GM12874 (cell line): ENCODE measurements around the gene UGDH.

Experiments
- TF ChIP-seq, protein P1 (sequence below): IDR thresholded peaks from 2 replicates; pipeline ENCODE4 v1.5.1; 2011; ENCODE audit warnings: low read depth, mild to moderate bottlenecking, control low read depth, low read length, moderate library complexity; ENCODE audit not compliant: insufficient read depth

The UGDH gene

DNA sequence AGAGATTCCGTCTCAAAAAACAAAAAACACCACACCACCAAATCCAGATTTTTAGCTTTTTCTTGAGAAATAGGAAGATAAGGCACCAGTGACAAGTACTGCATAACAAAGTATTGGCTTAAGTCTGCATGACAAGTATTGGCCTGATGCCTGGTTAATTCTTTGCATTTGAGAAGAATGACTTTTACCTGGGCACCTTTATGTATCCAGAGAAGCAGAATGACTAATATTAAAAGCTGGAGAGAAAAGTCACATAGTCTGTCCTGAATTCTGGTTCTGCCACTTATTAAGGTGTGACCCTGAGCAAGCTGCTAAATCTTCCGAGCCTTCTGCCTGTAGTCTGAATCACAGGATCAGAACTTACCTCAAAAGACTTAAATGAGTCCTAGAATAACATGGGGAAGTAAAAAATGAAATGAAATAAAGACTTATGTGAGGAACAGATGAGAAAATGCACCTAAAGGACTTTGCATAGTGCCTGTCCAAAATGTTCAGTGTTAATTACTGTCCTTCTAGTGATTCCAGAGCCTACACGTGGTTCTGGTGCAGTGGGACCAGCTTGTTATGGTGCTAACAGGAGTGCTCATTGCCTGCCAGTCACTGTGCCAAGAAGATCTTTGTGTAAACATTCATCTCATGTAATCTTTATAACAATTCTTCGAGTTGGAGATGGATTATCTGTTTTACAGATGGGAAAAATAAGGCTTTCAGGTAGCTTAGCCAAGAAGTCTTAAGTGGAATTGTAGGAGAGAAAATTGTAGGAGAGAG is 31.6 kb downstream of the UGDH start:
- TF ChIP-seq, protein P1, sequence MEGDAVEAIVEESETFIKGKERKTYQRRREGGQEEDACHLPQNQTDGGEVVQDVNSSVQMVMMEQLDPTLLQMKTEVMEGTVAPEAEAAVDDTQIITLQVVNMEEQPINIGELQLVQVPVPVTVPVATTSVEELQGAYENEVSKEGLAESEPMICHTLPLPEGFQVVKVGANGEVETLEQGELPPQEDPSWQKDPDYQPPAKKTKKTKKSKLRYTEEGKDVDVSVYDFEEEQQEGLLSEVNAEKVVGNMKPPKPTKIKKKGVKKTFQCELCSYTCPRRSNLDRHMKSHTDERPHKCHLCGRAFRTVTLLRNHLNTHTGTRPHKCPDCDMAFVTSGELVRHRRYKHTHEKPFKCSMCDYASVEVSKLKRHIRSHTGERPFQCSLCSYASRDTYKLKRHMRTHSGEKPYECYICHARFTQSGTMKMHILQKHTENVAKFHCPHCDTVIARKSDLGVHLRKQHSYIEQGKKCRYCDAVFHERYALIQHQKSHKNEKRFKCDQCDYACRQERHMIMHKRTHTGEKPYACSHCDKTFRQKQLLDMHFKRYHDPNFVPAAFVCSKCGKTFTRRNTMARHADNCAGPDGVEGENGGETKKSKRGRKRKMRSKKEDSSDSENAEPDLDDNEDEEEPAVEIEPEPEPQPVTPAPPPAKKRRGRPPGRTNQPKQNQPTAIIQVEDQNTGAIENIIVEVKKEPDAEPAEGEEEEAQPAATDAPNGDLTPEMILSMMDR: no peak

DNA sequence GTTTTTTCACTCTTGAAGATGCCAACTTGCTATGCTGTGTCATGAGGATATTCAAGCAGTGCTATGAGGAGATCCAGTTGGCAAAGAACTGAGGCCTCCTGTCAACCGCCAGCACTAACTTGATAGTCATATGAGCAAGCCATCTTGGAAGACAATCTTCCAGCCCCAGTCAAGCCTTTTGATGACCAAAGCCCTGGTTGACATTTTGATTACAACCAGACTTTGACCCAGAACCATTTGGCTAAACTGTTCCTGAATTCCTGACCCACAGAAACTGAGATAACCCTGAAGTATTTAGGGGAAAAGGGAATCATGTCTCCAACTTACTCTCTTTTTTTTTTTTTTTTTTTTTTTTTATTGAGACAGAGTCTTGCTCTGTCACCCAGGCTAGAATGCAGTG is 32.9 kb downstream of the UGDH start:
- TF ChIP-seq, protein P1: no peak

DNA sequence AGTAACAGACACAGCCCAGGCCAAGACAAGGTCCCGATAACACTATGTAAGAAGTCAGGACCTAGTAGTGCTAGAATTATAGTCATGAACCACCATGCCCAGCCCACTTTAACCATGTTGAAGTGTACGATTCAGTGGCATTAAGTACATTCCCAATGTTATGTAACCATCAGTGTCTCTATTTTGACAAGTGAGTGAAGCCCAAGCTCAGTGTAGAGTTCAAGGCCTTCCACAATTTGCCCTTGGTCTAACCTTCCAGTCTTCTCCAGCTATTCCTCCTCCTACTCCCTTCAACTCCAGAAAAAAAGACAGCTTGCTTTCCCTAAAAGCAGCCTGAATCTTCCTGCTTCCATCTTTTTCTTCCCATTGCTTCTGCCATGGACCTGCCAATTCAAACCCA is 36.9 kb downstream of the UGDH start:
- TF ChIP-seq, protein P1: no peak

DNA sequence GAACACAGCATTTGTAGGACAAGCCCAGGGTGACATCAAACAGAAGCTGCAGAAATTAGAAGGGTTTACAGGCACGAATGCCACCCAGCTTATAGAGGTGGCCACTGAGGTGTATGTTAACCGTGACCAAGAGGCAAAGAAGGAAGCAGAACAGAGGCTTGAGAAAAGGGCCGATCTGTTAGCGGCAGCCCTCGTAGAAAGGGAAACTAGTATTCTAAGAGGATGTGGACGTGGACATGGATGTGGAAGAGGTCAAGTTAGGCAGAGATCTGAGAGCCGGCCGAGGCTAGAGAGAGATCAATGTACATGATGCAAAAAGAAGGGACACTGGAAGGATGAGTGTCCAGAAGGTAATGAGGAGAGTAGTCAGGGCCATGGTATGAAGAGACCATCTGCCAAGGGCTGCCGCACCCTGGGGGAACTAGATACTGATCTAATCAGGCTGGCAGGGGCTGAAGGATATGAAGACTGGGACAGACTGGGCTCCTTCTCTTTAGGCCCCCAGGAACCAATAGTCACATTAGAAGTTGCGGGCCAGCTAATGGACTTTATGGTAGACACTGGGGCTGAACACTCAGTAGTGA is 40.9 kb downstream of the UGDH start:
- TF ChIP-seq, protein P1: no peak

DNA sequence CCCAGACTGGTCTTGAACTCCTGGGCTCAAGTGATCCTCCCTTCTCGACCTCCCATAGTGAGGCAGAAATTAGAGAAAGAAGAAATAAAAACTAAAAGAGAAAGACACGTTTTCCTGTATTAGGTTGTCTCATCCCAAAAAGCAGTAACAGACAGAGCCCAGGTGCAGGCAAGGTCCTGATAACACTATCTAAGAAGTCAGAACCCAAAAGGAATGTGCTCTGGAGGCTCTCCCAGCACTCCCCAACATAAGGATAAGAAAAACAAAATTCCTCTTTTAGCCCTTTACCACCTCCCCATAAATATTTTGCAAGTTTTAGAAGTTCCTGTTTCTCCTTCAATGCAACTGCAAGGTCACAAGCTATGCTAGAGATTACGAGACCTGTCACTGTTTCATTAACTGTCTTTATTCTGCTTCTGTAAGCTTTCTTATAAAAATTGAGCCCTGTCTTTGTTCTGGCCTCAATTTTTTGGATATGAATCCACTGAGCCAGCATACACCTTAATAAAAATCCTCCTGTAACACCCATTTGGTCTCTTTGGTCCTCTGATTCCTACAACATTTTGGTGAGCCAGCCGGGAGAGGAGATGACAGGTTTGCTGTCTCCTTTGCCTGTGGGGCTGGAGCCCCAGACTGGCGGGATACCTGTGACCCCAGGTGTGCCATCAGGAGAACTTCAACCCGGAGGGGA is 42.5 kb downstream of the UGDH start:
- TF ChIP-seq, protein P1: no peak

DNA sequence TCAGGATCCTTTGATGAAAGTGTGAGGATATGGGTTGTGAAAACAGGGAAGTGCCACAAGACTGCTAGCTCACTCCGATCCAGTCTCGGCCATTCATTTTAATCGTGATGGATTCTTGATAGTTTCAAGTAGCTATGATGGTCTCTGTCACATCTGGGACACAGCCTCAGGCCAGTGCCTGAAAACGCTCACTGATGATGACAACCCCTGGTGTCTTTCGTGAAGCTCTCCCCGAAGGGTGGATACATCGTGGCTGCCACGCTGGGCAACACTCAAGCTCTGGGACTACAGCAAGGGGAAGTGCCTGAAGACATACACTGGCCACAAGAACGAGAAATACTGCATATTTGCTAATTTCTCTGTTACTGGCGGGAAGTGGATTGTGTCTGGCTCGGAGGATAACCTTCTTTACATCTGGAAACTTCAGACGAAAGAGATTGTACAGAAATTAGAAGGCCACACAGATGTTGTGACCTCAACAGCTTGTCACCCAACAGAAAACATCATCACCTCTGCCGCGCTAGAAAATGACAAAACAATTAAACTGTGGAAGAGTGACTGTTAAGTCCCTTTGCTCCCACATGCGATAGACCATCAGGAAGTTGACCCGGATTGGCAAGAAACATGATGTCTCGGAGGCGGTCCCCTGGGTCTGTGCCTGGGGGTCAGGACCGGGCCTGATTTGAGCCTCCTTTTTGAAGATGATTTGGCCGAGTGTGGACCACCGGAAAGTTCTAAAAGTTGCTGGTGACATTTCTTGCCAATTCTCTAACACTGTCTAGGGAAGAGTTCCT is 46.1 kb downstream of the UGDH start:
- TF ChIP-seq, protein P1: no peak

DNA sequence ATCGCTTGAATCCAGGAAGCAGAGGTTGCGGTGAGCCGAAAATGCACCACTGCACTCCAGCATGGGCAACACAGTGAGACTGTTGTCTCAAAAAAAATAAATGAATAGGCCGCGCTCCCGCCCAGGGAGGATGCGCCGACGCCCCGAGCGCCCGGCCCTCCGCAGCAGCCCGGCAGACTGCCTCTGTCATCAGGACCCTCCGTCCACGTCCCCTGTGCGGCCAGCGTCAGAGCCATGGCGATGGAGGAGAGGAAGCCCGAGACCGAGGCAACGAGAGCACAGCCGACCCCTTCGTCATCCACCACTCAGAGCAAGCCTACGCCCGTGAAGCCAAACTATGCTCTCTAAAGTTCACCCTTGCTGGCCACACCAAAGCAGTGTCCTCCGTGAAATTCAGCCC is 47.0 kb downstream of the UGDH start:
- TF ChIP-seq, protein P1: no peak
